Endothelial cell (in vitro differentiated cells): Measurements from ENCODE around the gene MRPS21. TPM values are rescaled to one million over a fixed set of nuclear protein-coding genes. Genes with fewer than 3 reads are reported as not detected.
A peak's percentile ranks its signal among the peaks of the same experiment; 100 is the strongest.
"Not testable (repeated sequence)": the region's sequence is repeated elsewhere in the genome, so short reads cannot be mapped to it uniquely, and the experiment has no call there.

Experiments used
- DNase-seq: peaks from one replicate; pipeline ENCODE4 v3.0.0; 2021; ENCODE audit warnings: low spot score
- H3K27ac Mint-ChIP-seq: one replicate; pipeline ENCODE4 v1.8.0; 2021; ENCODE audit warnings: mixed read lengths, inconsistent platforms; ENCODE audit not compliant: unreplicated experiment
- H3K27me3 Mint-ChIP-seq: one replicate; pipeline ENCODE4 v1.8.0; 2021; ENCODE audit warnings: mild to moderate bottlenecking, moderate library complexity, mixed read lengths, inconsistent platforms; ENCODE audit not compliant: unreplicated experiment
- H3K36me3 Mint-ChIP-seq: one replicate; pipeline ENCODE4 v1.8.0; 2021; ENCODE audit warnings: mild to moderate bottlenecking, low read depth, mixed read lengths, inconsistent platforms; ENCODE audit not compliant: unreplicated experiment
- H3K4me1 Mint-ChIP-seq: one replicate; pipeline ENCODE4 v1.8.0; 2021; ENCODE audit warnings: mild to moderate bottlenecking, mixed read lengths, inconsistent platforms; ENCODE audit not compliant: unreplicated experiment
- H3K4me3 Mint-ChIP-seq: one replicate; pipeline ENCODE4 v1.8.0; 2021; ENCODE audit warnings: mild to moderate bottlenecking, mixed read lengths, inconsistent platforms; ENCODE audit not compliant: unreplicated experiment
- H3K9me3 Mint-ChIP-seq: one replicate; pipeline ENCODE4 v1.8.0; 2021; ENCODE audit warnings: mixed read lengths, inconsistent platforms; ENCODE audit not compliant: unreplicated experiment
- CTCF ChIP-seq: fragments of 200-600 bp; sonication (generic); IDR thresholded peaks from one replicate; pipeline ENCODE4 v1.5.0; 2021; ENCODE audit warnings: antibody characterized with exemption; ENCODE audit not compliant: unreplicated experiment
- total RNA-seq: library from RNA; stranded (reverse); fragmentation: NEBNext Ultra II Directional; extraction: Animal tissue kit (Norgen Biotek cat#: 25700); gene quantifications from one replicate; pipeline ENCODE4 v1.2.1, GENCODE V29; 2021; ENCODE audit not compliant: unreplicated experiment

The MRPS21 gene
- total RNA-seq, 1 donor from 2014 or later, result 63.1 TPM

- no peak for DNase-seq
- Mint-ChIP-seq H3K27ac (no peak overlapping the region), H3K4me1 (peaks cover 9% of the 10 kb centered on the region), H3K9me3 (no peaks in the 10 kb centered on the region), H3K27me3 (peaks cover 20% of the 10 kb centered on the region), H3K36me3 (peaks cover 12% of the 10 kb centered on the region), H3K4me3 (no peak overlapping the region)
- no peak for TF ChIP-seq CTCF
These were observed 4.8 kb upstream of the MRPS21 start for GRCh38 chr1:150288822-150289221.

GRCh38 chr1:150295476-150295875 is 1.8 kb downstream of the MRPS21 start:
- Mint-ChIP-seq H3K4me1 (peaks cover 30% of the 10 kb centered on the region), H3K27ac (peak overlapping the region; percentile 76), H3K9me3 (no peaks in the 10 kb centered on the region), H3K4me3 (peak overlapping the region; percentile 72), H3K27me3 (peaks cover 29% of the 10 kb centered on the region), H3K36me3 (peaks cover 27% of the 10 kb centered on the region)
- TF ChIP-seq CTCF, result no peak
- DNase-seq, result no peak

GRCh38 chr1:150299716-150300115 is 6.1 kb downstream of the MRPS21 start:
- Mint-ChIP-seq H3K36me3 (peaks cover 35% of the 10 kb centered on the region), H3K27ac (peak overlapping the region; percentile 5), H3K4me3 (no peak overlapping the region), H3K27me3 (peaks cover 8% of the 10 kb centered on the region), H3K4me1 (peaks cover 26% of the 10 kb centered on the region), H3K9me3 (no peaks in the 10 kb centered on the region)
- TF ChIP-seq CTCF, result no peak
- DNase-seq, result no peak

- no peak for DNase-seq
- peaks cover 23% of the 10 kb centered on the region for H3K36me3 Mint-ChIP-seq
- H3K9me3 Mint-ChIP-seq, result no peaks in the 10 kb centered on the region
- H3K27ac Mint-ChIP-seq, result peak overlapping the region; percentile 67
- no peak overlapping the region for H3K4me3 Mint-ChIP-seq
- peaks cover 5% of the 10 kb centered on the region for H3K27me3 Mint-ChIP-seq
- no peak for TF ChIP-seq CTCF
- H3K4me1 Mint-ChIP-seq, result peaks cover 11% of the 10 kb centered on the region
These were observed 8.7 kb downstream of the MRPS21 start for GRCh38 chr1:150302338-150302737.

GRCh38 chr1:150302902-150303301 is 9.2 kb downstream of the MRPS21 start:
- no peak for TF ChIP-seq CTCF
- no peak for DNase-seq
- Mint-ChIP-seq H3K27ac (peak overlapping the region; percentile 77), H3K9me3 (no peaks in the 10 kb centered on the region), H3K36me3 (peaks cover 20% of the 10 kb centered on the region), H3K27me3 (peaks cover 5% of the 10 kb centered on the region), H3K4me3 (no peak overlapping the region), H3K4me1 (peaks cover 11% of the 10 kb centered on the region)

GRCh38 chr1:150308585-150308984 is 14.9 kb downstream of the MRPS21 start:
- H3K36me3 Mint-ChIP-seq, result peaks cover 14% of the 10 kb centered on the region
- H3K27ac Mint-ChIP-seq, result not testable (repeated sequence)

More at GRCh38 chr1:150308585-150308984, 14.9 kb downstream of the MRPS21 start:
- DNase-seq, H3K27me3 Mint-ChIP-seq, H3K4me3 Mint-ChIP-seq, H3K9me3 Mint-ChIP-seq, H3K4me1 Mint-ChIP-seq: not testable (repeated sequence)
